ENCODE data around the gene PSMA1.

DNA sequence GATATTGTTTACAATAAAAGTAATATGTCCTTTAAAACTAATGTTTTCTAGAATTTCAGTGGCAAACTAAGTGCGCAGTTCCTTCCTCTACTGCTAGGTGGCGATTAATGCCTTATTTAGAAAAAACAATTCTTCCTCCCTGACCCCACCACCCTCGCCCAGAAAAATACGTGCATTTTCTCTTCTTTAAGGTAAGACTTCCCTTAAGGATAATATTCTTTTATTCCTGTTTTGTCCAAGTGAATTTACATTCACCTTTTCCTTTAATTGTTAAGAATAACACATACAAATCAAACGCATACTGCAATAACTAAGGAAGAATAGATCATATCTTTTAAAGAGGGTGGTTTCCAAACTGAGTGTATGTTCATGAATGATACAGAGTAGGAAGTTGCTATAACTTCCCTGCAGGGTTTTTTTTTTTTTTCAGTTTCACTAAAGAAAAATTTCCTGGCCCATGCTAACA is 17.0 kb upstream of the PSMA1 start:
- TF ChIP-seq, protein P1, sequence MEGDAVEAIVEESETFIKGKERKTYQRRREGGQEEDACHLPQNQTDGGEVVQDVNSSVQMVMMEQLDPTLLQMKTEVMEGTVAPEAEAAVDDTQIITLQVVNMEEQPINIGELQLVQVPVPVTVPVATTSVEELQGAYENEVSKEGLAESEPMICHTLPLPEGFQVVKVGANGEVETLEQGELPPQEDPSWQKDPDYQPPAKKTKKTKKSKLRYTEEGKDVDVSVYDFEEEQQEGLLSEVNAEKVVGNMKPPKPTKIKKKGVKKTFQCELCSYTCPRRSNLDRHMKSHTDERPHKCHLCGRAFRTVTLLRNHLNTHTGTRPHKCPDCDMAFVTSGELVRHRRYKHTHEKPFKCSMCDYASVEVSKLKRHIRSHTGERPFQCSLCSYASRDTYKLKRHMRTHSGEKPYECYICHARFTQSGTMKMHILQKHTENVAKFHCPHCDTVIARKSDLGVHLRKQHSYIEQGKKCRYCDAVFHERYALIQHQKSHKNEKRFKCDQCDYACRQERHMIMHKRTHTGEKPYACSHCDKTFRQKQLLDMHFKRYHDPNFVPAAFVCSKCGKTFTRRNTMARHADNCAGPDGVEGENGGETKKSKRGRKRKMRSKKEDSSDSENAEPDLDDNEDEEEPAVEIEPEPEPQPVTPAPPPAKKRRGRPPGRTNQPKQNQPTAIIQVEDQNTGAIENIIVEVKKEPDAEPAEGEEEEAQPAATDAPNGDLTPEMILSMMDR (IDR thresholded peaks at IDR 0.05): peak; percentile 51 to 77 (median 66)
- no peak for TF ChIP-seq POLR2A (IDR thresholded peaks at IDR 0.05)

Data from adrenal gland (tissue), 5 donors.